ENCODE measurements around the gene DENND1A. TPM values are rescaled to one million over a fixed set of nuclear protein-coding genes. Genes with fewer than 3 reads are reported as not detected.

Gene DENND1A
- total RNA-seq, 1 experiment from 2014 or later: 7.2 TPM

DNA sequence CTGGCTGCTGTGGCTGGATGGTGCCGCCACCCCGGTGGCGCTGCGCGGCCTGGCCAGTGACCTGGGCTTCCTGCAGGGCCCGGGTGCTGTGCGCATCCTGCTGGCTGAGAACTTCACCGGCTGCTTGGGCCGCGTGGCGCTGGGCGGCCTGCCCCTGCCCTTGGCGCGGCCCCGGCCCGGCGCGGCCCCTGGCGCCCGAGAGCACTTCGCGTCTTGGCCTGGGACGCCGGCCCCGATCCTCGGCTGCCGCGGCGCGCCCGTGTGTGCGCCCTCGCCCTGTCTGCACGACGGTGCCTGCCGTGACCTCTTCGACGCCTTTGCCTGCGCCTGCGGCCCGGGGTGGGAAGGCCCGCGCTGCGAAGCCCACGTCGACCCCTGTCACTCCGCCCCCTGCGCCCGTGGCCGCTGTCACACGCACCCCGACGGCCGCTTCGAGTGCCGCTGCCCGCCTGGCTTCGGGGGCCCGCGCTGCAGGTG is 556.4 kb downstream of the DENND1A start:
- H3K36me3 ChIP-seq: no peaks in the 10 kb centered on the region
- H3K27me3 ChIP-seq (replicated peaks): peaks cover 33% of the 10 kb centered on the region
- no peaks in the 10 kb centered on the region for H3K9me3 ChIP-seq (replicated peaks)
- no peak for DNase-seq (ENCODE audit: low read depth in 1 of 2, low spot score in 2 of 2)
- no peak overlapping the region for H3K4me3 ChIP-seq
- H3K4me1 ChIP-seq (replicated peaks): no peaks in the 10 kb centered on the region
- H3K27ac ChIP-seq: no peak overlapping the region

DNA sequence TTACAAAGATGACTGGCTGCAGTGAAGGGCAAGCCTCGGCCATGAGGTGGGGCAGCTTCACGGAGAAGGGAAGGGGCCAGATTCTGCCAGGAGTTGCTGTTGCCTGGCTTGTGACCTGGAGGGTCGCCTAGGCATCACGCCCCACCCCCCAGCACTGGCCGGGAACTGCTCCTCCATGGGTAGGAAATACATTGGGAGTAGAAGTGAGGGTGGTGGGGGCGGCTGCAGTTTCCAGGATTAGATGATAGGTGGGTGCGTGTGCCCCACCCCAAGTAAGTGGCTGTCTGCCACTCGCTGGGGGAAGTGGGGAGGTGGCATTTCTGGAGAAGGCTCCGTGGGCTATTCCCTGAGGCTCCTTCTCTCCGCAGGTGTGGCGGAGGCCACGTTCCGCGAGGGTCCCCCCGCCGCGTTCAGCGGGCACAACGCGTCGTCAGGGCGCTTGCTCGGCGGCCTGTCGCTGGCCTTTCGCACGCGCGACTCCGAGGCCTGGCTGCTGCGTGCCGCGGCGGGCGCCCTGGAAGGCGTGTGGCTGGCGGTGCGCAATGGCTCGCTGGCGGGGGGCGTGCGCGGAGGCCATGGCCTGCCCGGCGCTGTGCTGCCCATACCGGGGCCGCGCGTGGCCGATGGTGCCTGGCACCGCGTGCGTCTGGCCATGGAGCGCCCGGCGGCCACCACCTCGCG is 557.0 kb downstream of the DENND1A start:
- Histone ChIP-seq H3K27ac (no peak overlapping the region), H3K27me3 (replicated peaks) (peaks cover 33% of the 10 kb centered on the region), H3K4me1 (replicated peaks) (no peaks in the 10 kb centered on the region), H3K9me3 (replicated peaks) (no peaks in the 10 kb centered on the region), H3K4me3 (no peak overlapping the region), H3K36me3 (no peaks in the 10 kb centered on the region)
- no peak for DNase-seq (ENCODE audit: low read depth in 1 of 2, low spot score in 2 of 2)

GRCh38 chr9:123371805-123372590 is 557.9 kb downstream of the DENND1A start:
- no peak for DNase-seq (ENCODE audit: low read depth in 1 of 2, low spot score in 2 of 2)
- Histone ChIP-seq H3K27ac (no peak overlapping the region), H3K4me1 (replicated peaks) (no peaks in the 10 kb centered on the region), H3K27me3 (replicated peaks) (peaks cover 33% of the 10 kb centered on the region), H3K4me3 (no peak overlapping the region), H3K9me3 (replicated peaks) (no peaks in the 10 kb centered on the region), H3K36me3 (no peaks in the 10 kb centered on the region)

- peaks cover 33% of the 10 kb centered on the region for H3K27me3 ChIP-seq (replicated peaks)
Observed at GRCh38 chr9:123371228-123371584, 558.7 kb downstream of the DENND1A start.

GRCh38 chr9:123370526-123371227 is 559.2 kb downstream of the DENND1A start:
- Histone ChIP-seq H3K9me3 (replicated peaks) (no peaks in the 10 kb centered on the region), H3K36me3 (no peaks in the 10 kb centered on the region), H3K27ac (no peak overlapping the region), H3K4me3 (no peak overlapping the region), H3K27me3 (replicated peaks) (peaks cover 33% of the 10 kb centered on the region), H3K4me1 (replicated peaks) (no peaks in the 10 kb centered on the region)
- no peak for DNase-seq (ENCODE audit: low read depth in 1 of 2, low spot score in 2 of 2)

More at GRCh38 chr9:123371228-123371584, 558.7 kb downstream of the DENND1A start:
- Histone ChIP-seq H3K4me3 (no peak overlapping the region), H3K27ac (no peak overlapping the region), H3K9me3 (replicated peaks) (no peaks in the 10 kb centered on the region), H3K36me3 (no peaks in the 10 kb centered on the region), H3K4me1 (replicated peaks) (no peaks in the 10 kb centered on the region)
- DNase-seq (ENCODE audit: low read depth in 1 of 2, low spot score in 2 of 2): no peak

DNA sequence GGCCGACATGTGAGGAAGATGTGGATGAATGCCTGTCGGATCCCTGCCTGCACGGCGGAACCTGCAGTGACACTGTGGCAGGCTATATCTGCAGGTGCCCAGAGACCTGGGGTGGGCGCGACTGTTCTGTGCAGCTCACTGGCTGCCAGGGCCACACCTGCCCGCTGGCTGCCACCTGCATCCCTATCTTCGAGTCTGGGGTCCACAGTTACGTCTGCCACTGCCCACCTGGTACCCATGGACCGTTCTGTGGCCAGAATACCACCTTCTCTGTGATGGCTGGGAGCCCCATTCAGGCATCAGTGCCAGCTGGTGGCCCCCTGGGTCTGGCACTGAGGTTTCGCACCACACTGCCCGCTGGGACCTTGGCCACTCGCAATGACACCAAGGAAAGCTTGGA is 559.8 kb downstream of the DENND1A start:
- Histone ChIP-seq H3K9me3 (replicated peaks) (no peaks in the 10 kb centered on the region), H3K27me3 (replicated peaks) (peaks cover 33% of the 10 kb centered on the region), H3K36me3 (no peaks in the 10 kb centered on the region), H3K4me1 (replicated peaks) (no peaks in the 10 kb centered on the region), H3K27ac (no peak overlapping the region), H3K4me3 (no peak overlapping the region)
- no peak for DNase-seq (ENCODE audit: low read depth in 1 of 2, low spot score in 2 of 2)

GRCh38 chr9:123369296-123369695 is 560.6 kb downstream of the DENND1A start:
- H3K4me1 ChIP-seq (replicated peaks): peaks cover 4% of the 10 kb centered on the region
- DNase-seq (ENCODE audit: low read depth in 1 of 2, low spot score in 2 of 2): no peak
- no peaks in the 10 kb centered on the region for H3K36me3 ChIP-seq
- H3K4me3 ChIP-seq: no peak overlapping the region
- H3K27ac ChIP-seq: no peak overlapping the region
- H3K27me3 ChIP-seq (replicated peaks): peaks cover 31% of the 10 kb centered on the region
- H3K9me3 ChIP-seq (replicated peaks): no peaks in the 10 kb centered on the region

DNA sequence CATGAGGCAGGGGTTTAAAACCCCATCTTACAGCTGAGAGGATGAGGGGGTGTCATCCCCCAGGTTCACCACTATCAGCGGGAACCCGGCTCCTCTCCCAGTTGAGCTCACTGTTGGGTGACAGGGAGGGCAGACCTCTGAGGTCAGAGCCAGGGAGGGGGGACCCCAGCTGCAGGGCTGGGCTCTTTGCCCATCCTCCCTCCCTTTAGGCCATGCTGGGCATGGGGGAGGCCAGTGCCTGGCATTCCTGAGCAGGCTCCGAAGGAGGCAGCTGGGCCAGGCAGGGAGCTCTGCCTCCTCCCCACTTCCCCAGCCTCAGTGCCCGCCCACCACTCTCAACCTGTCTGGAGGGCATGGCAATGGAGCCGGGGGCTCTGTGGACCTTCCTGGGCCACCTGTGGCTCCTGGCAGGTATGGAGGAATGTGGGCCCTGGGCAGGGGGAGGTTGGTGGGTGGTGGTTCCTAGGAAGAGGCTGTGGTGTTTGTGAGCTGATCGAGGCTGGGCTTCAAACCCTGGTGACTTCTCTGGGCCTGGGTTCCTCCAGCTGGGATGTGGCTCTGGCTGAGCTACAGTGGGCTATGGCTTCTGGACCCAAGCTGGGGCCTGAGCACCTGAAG is 561.3 kb downstream of the DENND1A start:
- H3K27ac ChIP-seq: no peak overlapping the region
- H3K4me1 ChIP-seq (replicated peaks): peaks cover 4% of the 10 kb centered on the region
- no peaks in the 10 kb centered on the region for H3K9me3 ChIP-seq (replicated peaks)
- no peaks in the 10 kb centered on the region for H3K36me3 ChIP-seq
- DNase-seq (ENCODE audit: low read depth in 1 of 2, low spot score in 2 of 2): no peak
- H3K4me3 ChIP-seq: no peak overlapping the region
- peaks cover 25% of the 10 kb centered on the region for H3K27me3 ChIP-seq (replicated peaks)

DNA sequence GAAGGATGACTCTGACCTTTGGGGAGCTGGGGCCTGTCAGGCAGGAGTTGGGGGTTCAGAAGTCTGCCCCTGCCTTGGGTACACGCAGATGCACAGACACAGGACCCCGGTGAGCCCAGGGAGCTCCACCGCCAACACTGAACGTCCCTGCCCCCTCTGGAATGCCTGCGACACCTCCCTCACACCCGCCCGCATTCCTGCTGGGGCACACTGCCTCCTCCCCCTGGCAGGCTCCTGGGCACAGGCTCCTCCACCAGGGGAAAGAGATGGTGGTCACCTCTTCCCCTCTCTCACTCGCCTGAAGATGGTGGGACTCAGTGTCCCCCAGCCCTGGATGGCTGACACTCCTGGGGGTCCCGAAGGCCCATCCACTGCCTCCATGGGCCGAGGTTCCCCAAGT is 561.9 kb downstream of the DENND1A start:
- H3K27me3 ChIP-seq (replicated peaks): peaks cover 20% of the 10 kb centered on the region
- no peak overlapping the region for H3K4me3 ChIP-seq
- peaks cover 4% of the 10 kb centered on the region for H3K4me1 ChIP-seq (replicated peaks)
- H3K27ac ChIP-seq: no peak overlapping the region
- no peaks in the 10 kb centered on the region for H3K9me3 ChIP-seq (replicated peaks)
- no peak for DNase-seq (ENCODE audit: low read depth in 1 of 2, low spot score in 2 of 2)
- no peaks in the 10 kb centered on the region for H3K36me3 ChIP-seq

- H3K4me3 ChIP-seq: no peak overlapping the region
- H3K27ac ChIP-seq: no peak overlapping the region
- H3K27me3 ChIP-seq (replicated peaks): peaks cover 10% of the 10 kb centered on the region; the same call in 1 of the 2 replicates
- no peaks in the 10 kb centered on the region for H3K36me3 ChIP-seq
- no peak for DNase-seq (ENCODE audit: low read depth in 1 of 2, low spot score in 2 of 2)
- H3K9me3 ChIP-seq (replicated peaks): no peaks in the 10 kb centered on the region
- peaks cover 4% of the 10 kb centered on the region for H3K4me1 ChIP-seq (replicated peaks)
Observed at GRCh38 chr9:123365881-123366528, 563.9 kb downstream of the DENND1A start.

DNA sequence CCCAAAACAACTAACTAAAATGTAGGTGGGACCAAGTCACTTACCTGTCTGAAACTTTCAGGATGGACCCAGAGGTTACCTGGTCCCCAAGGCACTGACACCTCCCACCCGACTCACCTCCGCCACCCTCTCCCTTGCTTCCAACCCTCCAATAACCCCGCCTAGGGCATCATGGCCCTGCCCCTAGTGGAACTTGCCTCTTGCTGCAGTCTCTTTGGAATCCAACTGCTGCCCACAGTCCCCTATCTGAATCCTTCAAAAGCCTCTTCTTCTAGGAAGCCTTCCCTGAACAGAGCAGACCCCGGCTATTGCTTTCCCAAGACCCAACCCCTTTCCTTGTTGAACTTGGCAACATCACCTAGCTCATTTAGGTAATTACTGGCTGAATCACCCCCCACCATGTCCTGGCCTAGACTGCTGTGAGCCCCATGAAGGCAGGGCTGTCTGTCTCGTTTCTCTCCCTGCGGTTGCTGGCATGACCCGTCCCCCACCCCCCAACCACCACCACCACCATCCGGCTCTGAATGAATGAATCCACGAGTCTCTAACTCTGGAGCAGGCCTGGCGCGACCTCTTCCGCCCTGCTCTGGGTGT is 564.5 kb downstream of the DENND1A start:
- DNase-seq (ENCODE audit: low read depth in 1 of 2, low spot score in 2 of 2): no peak
- Histone ChIP-seq H3K27me3 (replicated peaks) (peaks cover 4% of the 10 kb centered on the region; the same call in 1 of the 2 replicates), H3K4me3 (no peak overlapping the region), H3K4me1 (replicated peaks) (peaks cover 4% of the 10 kb centered on the region), H3K36me3 (no peaks in the 10 kb centered on the region), H3K27ac (no peak overlapping the region), H3K9me3 (replicated peaks) (no peaks in the 10 kb centered on the region)

- peaks cover 4% of the 10 kb centered on the region for H3K4me1 ChIP-seq (replicated peaks)
- DNase-seq (ENCODE audit: low read depth in 1 of 2, low spot score in 2 of 2): no peak
- no peaks in the 10 kb centered on the region for H3K27me3 ChIP-seq (replicated peaks)
- H3K9me3 ChIP-seq (replicated peaks): no peaks in the 10 kb centered on the region
- no peaks in the 10 kb centered on the region for H3K36me3 ChIP-seq
- no peak overlapping the region for H3K4me3 ChIP-seq
- H3K27ac ChIP-seq: no peak overlapping the region
Observed at GRCh38 chr9:123364241-123364824, 565.6 kb downstream of the DENND1A start.

DNA sequence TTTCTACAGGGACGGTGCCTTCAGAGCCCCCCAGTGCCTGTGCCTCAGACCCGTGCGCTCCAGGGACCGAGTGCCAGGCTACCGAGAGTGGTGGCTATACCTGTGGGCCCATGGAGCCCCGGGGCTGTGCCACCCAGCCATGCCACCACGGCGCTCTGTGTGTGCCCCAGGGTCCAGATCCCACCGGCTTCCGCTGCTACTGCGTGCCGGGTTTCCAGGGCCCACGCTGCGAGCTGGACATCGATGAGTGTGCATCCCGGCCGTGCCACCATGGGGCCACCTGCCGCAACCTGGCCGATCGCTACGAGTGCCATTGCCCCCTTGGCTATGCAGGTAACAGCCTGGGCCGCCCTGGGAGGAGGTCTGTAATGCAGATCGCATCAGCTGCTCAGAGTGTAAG is 567.1 kb downstream of the DENND1A start:
- Histone ChIP-seq H3K36me3 (no peaks in the 10 kb centered on the region), H3K27ac (no peak overlapping the region), H3K9me3 (replicated peaks) (no peaks in the 10 kb centered on the region), H3K4me3 (no peak overlapping the region), H3K27me3 (replicated peaks) (no peaks in the 10 kb centered on the region), H3K4me1 (replicated peaks) (peaks cover 4% of the 10 kb centered on the region)
- no peak for DNase-seq (ENCODE audit: low read depth in 1 of 2, low spot score in 2 of 2)
